Uterus (tissue), 4 donors: Measurements from ENCODE around the gene RIMS4. TPM values are rescaled to one million over a fixed set of nuclear protein-coding genes. Genes with fewer than 3 reads are reported as not detected.
"Not testable (repeated sequence)": the region's sequence is repeated elsewhere in the genome, so short reads cannot be mapped to it uniquely, and the experiment has no call there.

Experiments used
- DNase-seq, 2 donors: peaks; one replicate each; pipeline ENCODE4 v3.0.0-alpha.2; 2019 to 2020
- H3K27ac ChIP-seq, 2 donors: fragments of 200-600 bp; sonication (generic); 1 replicate in 1 of 2; 2 replicates in 1 of 2; pipeline ENCODE4 v1.5.1; 2016 to 2018
- H3K27me3 ChIP-seq, 2 donors: fragments of 200-600 bp; sonication (generic); one replicate each; pipeline ENCODE4 v1.5.1; 2018 to 2019; ENCODE audit warnings: control low read depth in 1 of 2
- H3K36me3 ChIP-seq, 2 donors: fragments of 200-600 bp; sonication (generic); one replicate each; pipeline ENCODE4 v1.5.1; 2019; ENCODE audit warnings: control low read depth in 1 of 2
- H3K4me1 ChIP-seq, 2 donors: fragments of 200-600 bp; sonication (generic); one replicate each; pipeline ENCODE4 v1.5.1; 2018 to 2019; ENCODE audit warnings: control low read depth in 1 of 2
- H3K4me3 ChIP-seq, 2 donors: fragments of 200-600 bp; sonication (generic); 1 replicate in 1 of 2; 2 replicates in 1 of 2; pipeline ENCODE4 v1.5.1; 2018 to 2019; ENCODE audit warnings: mild to moderate bottlenecking in 1 of 2
- H3K9me3 ChIP-seq, 2 donors: fragments of 200-600 bp; sonication (generic); one replicate each; pipeline ENCODE4 v1.5.1; 2019; ENCODE audit warnings: control low read depth in 1 of 2
- POLR2A ChIP-seq, 2 donors: fragments of 450-650 bp; IDR thresholded peaks; one replicate each; pipeline ENCODE4 v1.6.1; 2016; ENCODE audit warnings: antibody characterized with exemption in 2 of 2, mild to moderate bottlenecking in 1 of 2, moderate library complexity in 1 of 2
- intact Hi-C: fragments of 100-400 bp; cut with DNase I; formaldehyde crosslinking; loops from one replicate; pipeline ENCODE4 v1.15.1; 2023; ENCODE audit warnings: low total_unique reads
- total RNA-seq, 4 donors: library from RNA; depleted of rRNA in 3 of 4; stranded (reverse); fragments of >200 nt in 3 of 4; gene quantifications; one replicate each; pipeline versions ENCODE4 v1.1.0 to v1.2.4, GENCODE V29; 2014 to 2023
- TF ChIP-seq, protein P1 (sequence below), 4 experiments: fragments of 200-600 bp in 2 of 4; fragments of 450-650 bp in 2 of 4; sonication (generic) in 2 of 4; IDR thresholded peaks; one replicate each; pipeline ENCODE4 v1.5.1; 2016 to 2019; ENCODE audit warnings: antibody characterized with exemption in 4 of 4, mild to moderate bottlenecking in 2 of 4, moderate library complexity in 1 of 4
- donor health status: DM: yes; HTN: yes; CAD: no.

The RIMS4 gene
- total RNA-seq, 4 donors from 2014 or later = 0.26 to 5.3 (median 0.61) TPM

DNA sequence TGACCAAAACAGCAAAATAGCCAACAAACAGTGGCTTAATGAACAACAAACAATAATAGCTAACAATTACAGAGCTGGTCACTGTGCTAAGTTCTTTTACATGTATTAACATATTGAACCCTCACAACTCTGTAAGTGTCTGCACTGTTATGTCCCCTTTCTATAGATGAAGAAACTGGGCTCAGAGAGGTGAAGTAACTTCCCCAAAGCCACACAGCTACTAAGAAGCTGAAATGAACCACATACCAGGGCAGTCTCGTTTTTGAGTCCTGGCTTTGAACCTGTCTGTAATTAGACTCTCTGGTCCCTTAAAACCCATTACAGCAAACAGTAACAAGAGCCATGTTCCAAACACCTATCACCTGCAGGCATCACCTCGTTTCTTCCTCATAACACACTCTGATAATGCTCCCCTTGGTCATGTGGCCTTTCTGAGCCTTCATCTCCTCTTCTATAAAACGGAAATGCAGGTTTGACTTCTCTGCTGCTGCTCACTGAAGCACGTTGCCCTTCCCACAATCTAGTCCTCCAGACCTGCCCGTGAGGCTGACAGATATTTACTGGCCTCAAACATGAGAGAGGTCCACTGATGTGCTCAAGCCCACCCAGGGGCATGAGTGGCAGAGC, 41.4 kb downstream of the RIMS4 start:
- no peaks in the 10 kb centered on the region for H3K27me3 ChIP-seq
- intact Hi-C loops = no loop called here
- no peak for DNase-seq
- no peaks in the 10 kb centered on the region for H3K9me3 ChIP-seq
- no peak overlapping the region for H3K27ac ChIP-seq
- no peaks in the 10 kb centered on the region for H3K36me3 ChIP-seq
- no peaks in the 10 kb centered on the region for H3K4me1 ChIP-seq
- no peak overlapping the region for H3K4me3 ChIP-seq
- TF ChIP-seq POLR2A (IDR thresholded peaks at IDR 0.05) = no peak
- TF ChIP-seq, protein P1, sequence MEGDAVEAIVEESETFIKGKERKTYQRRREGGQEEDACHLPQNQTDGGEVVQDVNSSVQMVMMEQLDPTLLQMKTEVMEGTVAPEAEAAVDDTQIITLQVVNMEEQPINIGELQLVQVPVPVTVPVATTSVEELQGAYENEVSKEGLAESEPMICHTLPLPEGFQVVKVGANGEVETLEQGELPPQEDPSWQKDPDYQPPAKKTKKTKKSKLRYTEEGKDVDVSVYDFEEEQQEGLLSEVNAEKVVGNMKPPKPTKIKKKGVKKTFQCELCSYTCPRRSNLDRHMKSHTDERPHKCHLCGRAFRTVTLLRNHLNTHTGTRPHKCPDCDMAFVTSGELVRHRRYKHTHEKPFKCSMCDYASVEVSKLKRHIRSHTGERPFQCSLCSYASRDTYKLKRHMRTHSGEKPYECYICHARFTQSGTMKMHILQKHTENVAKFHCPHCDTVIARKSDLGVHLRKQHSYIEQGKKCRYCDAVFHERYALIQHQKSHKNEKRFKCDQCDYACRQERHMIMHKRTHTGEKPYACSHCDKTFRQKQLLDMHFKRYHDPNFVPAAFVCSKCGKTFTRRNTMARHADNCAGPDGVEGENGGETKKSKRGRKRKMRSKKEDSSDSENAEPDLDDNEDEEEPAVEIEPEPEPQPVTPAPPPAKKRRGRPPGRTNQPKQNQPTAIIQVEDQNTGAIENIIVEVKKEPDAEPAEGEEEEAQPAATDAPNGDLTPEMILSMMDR (IDR thresholded peaks at IDR 0.05) = no peak

DNA sequence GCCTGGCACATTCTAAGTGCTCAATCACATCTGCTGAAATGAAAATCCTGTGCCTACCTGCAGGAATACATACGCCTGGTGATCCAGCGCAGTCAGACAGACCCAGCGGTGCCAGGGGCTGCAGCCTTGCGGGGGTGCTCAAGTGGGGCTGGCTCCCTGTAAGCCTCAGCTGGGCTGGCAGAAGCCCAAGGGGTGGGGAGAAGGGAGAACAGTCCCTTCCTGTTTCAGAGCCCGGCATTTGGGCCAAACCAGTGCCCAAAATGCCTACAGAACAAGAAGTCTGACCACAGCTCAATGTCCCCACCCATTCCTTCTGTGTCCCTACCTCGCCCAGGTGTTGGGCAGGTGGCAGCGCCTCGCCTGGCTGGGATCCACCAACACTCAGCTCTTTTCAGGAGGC, 42.1 kb downstream of the RIMS4 start:
- no peak for DNase-seq

DNA sequence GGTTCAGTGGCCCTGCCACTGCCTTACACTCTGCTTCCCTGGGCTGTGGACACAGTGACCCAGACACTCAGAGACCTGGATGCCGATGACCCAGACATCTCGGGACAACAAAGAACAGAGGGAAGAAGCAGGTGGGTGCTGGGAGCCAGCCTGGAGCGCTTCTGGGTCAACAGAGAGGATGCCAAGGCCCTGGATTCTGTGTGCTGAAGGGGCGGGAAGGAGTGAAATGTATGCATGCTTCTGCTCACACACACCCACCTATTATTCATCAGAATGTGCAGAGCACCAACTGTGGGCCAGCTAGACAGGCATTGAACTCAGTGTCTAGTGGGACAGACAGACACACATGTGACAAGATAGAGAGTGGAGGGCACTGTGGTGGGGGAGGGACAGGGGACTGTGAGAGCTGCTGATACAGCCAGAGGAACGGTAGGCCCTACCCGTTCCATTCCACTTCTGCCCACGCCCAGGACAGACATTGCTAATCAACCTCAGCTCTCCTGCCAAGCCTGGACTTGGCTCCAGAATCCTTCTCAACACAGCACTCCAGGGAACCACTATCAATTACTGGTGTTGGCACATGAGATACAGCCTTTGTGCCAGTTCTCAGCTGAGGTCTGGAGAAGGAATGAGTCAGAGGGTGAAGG, 44.5 kb downstream of the RIMS4 start:
- no peak overlapping the region for H3K27ac ChIP-seq
- DNase-seq = no peak
- TF ChIP-seq, protein P1 (IDR thresholded peaks at IDR 0.05) = no peak
- TF ChIP-seq POLR2A (IDR thresholded peaks at IDR 0.05) = no peak
- H3K27me3 ChIP-seq = no peaks in the 10 kb centered on the region
- H3K4me3 ChIP-seq = no peak overlapping the region
- no peaks in the 10 kb centered on the region for H3K36me3 ChIP-seq
- intact Hi-C loops = no loop called here
- no peaks in the 10 kb centered on the region for H3K4me1 ChIP-seq
- H3K9me3 ChIP-seq = no peaks in the 10 kb centered on the region

More for the DNA sequence above, 42.1 kb downstream of the RIMS4 start:
- no peaks in the 10 kb centered on the region for H3K9me3 ChIP-seq
- TF ChIP-seq POLR2A (IDR thresholded peaks at IDR 0.05) = no peak
- TF ChIP-seq, protein P1 (IDR thresholded peaks at IDR 0.05) = no peak
- intact Hi-C loops = no loop called here
- H3K27me3 ChIP-seq = no peaks in the 10 kb centered on the region
- H3K4me1 ChIP-seq = no peaks in the 10 kb centered on the region
- no peak overlapping the region for H3K4me3 ChIP-seq
- H3K27ac ChIP-seq = no peak overlapping the region
- no peaks in the 10 kb centered on the region for H3K36me3 ChIP-seq

DNA sequence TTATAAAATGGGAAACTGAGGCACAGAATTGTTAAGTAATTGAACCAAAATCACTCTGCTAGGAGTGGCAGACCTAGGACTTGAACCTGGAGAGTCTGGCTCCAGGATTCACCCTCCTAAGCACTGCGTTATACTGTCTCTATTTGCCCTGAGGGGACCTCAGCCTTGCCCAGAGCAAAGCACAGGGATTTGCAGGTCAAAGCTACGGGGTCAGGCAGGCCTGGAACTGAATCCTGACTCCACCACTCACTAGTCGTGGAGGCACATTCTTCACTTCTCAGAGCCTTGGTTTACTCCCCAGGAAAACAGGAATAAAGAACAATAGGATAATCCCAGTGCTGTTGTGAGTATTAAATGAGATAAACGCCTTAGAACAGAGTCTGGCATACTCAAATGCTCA, 45.3 kb downstream of the RIMS4 start:
- no peaks in the 10 kb centered on the region for H3K36me3 ChIP-seq
- H3K9me3 ChIP-seq = no peaks in the 10 kb centered on the region
- no peaks in the 10 kb centered on the region for H3K4me1 ChIP-seq
- intact Hi-C loops = no loop called here
- H3K27me3 ChIP-seq = no peaks in the 10 kb centered on the region
- H3K4me3 ChIP-seq = no peak overlapping the region
- no peak for TF ChIP-seq POLR2A (IDR thresholded peaks at IDR 0.05)
- TF ChIP-seq, protein P1 (IDR thresholded peaks at IDR 0.05) = no peak
- H3K27ac ChIP-seq = no peak overlapping the region
- DNase-seq = no peak

DNA sequence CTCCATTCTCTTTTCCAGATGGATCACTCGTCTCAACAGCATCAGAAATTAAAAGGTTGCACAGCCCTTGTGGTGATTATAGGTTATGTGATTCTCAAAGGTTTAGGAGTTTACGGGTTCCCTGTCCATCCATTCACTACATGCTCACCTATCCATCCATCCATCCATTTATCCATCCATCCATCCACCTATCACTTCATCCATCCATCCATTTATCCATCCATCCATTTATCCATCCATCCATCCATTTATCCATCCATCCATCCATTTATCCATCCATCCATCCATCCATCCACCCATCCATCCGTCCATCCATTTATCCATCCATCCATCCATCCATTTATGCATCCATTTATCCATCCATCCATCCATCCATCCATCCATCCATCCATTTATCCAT, 46.5 kb downstream of the RIMS4 start:
- DNase-seq, H3K4me3 ChIP-seq, H3K27me3 ChIP-seq, H3K9me3 ChIP-seq, H3K27ac ChIP-seq, H3K4me1 ChIP-seq, H3K36me3 ChIP-seq, intact Hi-C loops: not testable (repeated sequence)
